ENCODE results near the gene OLAH.

DNA sequence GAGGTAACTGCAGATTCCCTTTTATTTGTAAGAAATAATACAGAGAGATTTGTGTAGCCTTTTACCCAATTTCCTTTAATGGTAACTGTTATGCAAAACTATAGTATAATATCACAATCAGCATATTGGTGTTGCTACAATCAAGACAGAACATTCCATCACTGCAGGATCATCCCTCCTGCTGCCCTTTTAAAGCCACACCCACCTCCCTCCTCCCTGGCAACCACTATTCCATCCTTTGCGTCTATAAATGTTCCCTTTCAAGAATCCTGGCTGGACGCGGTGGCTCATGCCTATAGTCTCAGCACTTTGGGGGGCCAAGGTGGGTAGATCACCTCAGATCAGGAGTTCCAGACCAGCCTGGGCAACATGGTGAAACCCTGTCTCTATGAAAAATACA is 31.7 kb downstream of the OLAH start:
- no peak for TF ChIP-seq TAF1 (conservative IDR thresholded peaks at IDR 0.05)
- TF ChIP-seq YY1 (IDR thresholded peaks at IDR 0.05) = no peak
- TF ChIP-seq, protein P1, sequence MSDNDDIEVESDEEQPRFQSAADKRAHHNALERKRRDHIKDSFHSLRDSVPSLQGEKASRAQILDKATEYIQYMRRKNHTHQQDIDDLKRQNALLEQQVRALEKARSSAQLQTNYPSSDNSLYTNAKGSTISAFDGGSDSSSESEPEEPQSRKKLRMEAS (IDR thresholded peaks at IDR 0.05) = no peak
- TF ChIP-seq, protein P2, sequence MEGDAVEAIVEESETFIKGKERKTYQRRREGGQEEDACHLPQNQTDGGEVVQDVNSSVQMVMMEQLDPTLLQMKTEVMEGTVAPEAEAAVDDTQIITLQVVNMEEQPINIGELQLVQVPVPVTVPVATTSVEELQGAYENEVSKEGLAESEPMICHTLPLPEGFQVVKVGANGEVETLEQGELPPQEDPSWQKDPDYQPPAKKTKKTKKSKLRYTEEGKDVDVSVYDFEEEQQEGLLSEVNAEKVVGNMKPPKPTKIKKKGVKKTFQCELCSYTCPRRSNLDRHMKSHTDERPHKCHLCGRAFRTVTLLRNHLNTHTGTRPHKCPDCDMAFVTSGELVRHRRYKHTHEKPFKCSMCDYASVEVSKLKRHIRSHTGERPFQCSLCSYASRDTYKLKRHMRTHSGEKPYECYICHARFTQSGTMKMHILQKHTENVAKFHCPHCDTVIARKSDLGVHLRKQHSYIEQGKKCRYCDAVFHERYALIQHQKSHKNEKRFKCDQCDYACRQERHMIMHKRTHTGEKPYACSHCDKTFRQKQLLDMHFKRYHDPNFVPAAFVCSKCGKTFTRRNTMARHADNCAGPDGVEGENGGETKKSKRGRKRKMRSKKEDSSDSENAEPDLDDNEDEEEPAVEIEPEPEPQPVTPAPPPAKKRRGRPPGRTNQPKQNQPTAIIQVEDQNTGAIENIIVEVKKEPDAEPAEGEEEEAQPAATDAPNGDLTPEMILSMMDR (IDR thresholded peaks at IDR 0.05; ENCODE audit: low read depth, low read length, missing input control) = no peak
- TF ChIP-seq RAD21 (IDR thresholded peaks at IDR 0.05) = no peak
- TF ChIP-seq JUND (IDR thresholded peaks at IDR 0.05) = no peak
- TF ChIP-seq, protein P3, sequence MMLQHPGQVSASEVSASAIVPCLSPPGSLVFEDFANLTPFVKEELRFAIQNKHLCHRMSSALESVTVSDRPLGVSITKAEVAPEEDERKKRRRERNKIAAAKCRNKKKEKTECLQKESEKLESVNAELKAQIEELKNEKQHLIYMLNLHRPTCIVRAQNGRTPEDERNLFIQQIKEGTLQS (IDR thresholded peaks at IDR 0.05) = no peak
- TF ChIP-seq, protein P4, sequence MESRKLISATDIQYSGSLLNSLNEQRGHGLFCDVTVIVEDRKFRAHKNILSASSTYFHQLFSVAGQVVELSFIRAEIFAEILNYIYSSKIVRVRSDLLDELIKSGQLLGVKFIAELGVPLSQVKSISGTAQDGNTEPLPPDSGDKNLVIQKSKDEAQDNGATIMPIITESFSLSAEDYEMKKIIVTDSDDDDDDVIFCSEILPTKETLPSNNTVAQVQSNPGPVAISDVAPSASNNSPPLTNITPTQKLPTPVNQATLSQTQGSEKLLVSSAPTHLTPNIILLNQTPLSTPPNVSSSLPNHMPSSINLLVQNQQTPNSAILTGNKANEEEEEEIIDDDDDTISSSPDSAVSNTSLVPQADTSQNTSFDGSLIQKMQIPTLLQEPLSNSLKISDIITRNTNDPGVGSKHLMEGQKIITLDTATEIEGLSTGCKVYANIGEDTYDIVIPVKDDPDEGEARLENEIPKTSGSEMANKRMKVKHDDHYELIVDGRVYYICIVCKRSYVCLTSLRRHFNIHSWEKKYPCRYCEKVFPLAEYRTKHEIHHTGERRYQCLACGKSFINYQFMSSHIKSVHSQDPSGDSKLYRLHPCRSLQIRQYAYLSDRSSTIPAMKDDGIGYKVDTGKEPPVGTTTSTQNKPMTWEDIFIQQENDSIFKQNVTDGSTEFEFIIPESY (IDR thresholded peaks at IDR 0.05) = no peak
- TF ChIP-seq EGR1 (IDR thresholded peaks at IDR 0.05; ENCODE audit: low read depth in 2 of 2) = no peak
